Nephron (organoid): ENCODE measurements around the gene ANKRD55.
"Not testable (repeated sequence)": the region's sequence is repeated elsewhere in the genome, so short reads cannot be mapped to it uniquely, and the experiment has no call there.

ENCODE experiments used
- H3K27ac Mint-ChIP-seq, 3 experiments: 2 replicates each; pipeline ENCODE4 v1.8.0; 2020; ENCODE audit warnings: mixed read lengths in 3 of 3, mild to moderate bottlenecking in 2 of 3, moderate library complexity in 1 of 3
- H3K27me3 Mint-ChIP-seq: 2 replicates; pipeline ENCODE4 v1.8.0; 2021; ENCODE audit warnings: low read depth, mild to moderate bottlenecking, moderate library complexity, mixed read lengths
- H3K36me3 Mint-ChIP-seq: 2 replicates; pipeline ENCODE4 v1.8.0; 2020; ENCODE audit warnings: low read depth, mixed read lengths
- H3K4me1 Mint-ChIP-seq: 2 replicates; pipeline ENCODE4 v1.8.0; 2020; ENCODE audit warnings: mixed read lengths
- H3K4me3 Mint-ChIP-seq, 3 experiments: 2 replicates each; pipeline ENCODE4 v1.8.0; 2020; ENCODE audit warnings: mild to moderate bottlenecking in 3 of 3, mixed read lengths in 3 of 3, moderate library complexity in 2 of 3
- H3K9me3 Mint-ChIP-seq: 2 replicates; pipeline ENCODE4 v1.8.0; 2020; ENCODE audit warnings: mixed read lengths
- TF ChIP-seq, protein P1 (sequence below), 3 experiments: fragments of 200-600 bp; sonication (generic); IDR thresholded peaks; one replicate each; pipeline ENCODE4 v1.5.0; 2021; ENCODE audit warnings: antibody characterized with exemption in 3 of 3; ENCODE audit not compliant: unreplicated experiment in 3 of 3

ANKRD55 gene

GRCh38 chr5:56105511-56106291, 127.4 kb downstream of the ANKRD55 start:
- H3K27ac Mint-ChIP-seq, result peak overlapping the region; percentile 79 to 95 (median 81)
- TF ChIP-seq, protein P1, sequence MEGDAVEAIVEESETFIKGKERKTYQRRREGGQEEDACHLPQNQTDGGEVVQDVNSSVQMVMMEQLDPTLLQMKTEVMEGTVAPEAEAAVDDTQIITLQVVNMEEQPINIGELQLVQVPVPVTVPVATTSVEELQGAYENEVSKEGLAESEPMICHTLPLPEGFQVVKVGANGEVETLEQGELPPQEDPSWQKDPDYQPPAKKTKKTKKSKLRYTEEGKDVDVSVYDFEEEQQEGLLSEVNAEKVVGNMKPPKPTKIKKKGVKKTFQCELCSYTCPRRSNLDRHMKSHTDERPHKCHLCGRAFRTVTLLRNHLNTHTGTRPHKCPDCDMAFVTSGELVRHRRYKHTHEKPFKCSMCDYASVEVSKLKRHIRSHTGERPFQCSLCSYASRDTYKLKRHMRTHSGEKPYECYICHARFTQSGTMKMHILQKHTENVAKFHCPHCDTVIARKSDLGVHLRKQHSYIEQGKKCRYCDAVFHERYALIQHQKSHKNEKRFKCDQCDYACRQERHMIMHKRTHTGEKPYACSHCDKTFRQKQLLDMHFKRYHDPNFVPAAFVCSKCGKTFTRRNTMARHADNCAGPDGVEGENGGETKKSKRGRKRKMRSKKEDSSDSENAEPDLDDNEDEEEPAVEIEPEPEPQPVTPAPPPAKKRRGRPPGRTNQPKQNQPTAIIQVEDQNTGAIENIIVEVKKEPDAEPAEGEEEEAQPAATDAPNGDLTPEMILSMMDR (IDR thresholded peaks at IDR 0.05; ENCODE audit: unreplicated experiment in 3 of 3), result no peak

DNA sequence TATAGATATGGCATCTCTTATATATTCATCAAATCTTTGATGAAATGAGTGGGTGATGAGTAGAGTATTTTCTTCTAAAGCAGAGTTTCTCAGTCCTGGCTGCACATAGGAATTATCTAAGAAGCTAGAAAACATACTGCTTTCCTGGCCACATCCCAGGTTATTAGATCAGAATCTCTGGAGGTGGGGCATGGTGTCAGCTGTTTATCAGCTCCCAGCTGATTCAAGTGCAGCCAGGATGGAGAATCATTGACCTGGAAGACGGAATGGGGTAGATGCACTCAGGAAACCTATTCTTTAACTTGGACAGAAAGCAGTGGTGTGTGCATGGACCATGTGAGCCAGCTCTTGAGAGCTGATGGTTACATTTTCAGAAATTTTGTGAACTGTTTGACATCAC, 130.2 kb downstream of the ANKRD55 start:
- H3K27ac Mint-ChIP-seq, result peak overlapping the region in 2 of 3 experiments; percentile 36 to 61
- TF ChIP-seq, protein P1 (IDR thresholded peaks at IDR 0.05; ENCODE audit: unreplicated experiment in 3 of 3), result no peak
- H3K4me1 Mint-ChIP-seq, result peaks cover 48% of the 10 kb centered on the region
- peaks cover 14% of the 10 kb centered on the region for H3K9me3 Mint-ChIP-seq
- no peaks in the 10 kb centered on the region for H3K36me3 Mint-ChIP-seq
- H3K27me3 Mint-ChIP-seq, result no peaks in the 10 kb centered on the region
- no peak overlapping the region for H3K4me3 Mint-ChIP-seq

More at GRCh38 chr5:56105511-56106291, 127.4 kb downstream of the ANKRD55 start:
- Mint-ChIP-seq H3K36me3 (no peaks in the 10 kb centered on the region), H3K4me3 (no peak overlapping the region), H3K4me1 (peaks cover 34% of the 10 kb centered on the region), H3K27me3 (no peaks in the 10 kb centered on the region), H3K9me3 (peaks cover 7% of the 10 kb centered on the region)

- not testable (repeated sequence) for H3K36me3 Mint-ChIP-seq, H3K4me3 Mint-ChIP-seq, H3K27me3 Mint-ChIP-seq
- Mint-ChIP-seq H3K4me1 (peaks cover 48% of the 10 kb centered on the region), H3K9me3 (peaks cover 14% of the 10 kb centered on the region), H3K27ac (peak overlapping the region in 2 of 3 experiments; percentile 30 to 36)
These were observed 130.9 kb downstream of the ANKRD55 start for GRCh38 chr5:56102207-56102606.

DNA sequence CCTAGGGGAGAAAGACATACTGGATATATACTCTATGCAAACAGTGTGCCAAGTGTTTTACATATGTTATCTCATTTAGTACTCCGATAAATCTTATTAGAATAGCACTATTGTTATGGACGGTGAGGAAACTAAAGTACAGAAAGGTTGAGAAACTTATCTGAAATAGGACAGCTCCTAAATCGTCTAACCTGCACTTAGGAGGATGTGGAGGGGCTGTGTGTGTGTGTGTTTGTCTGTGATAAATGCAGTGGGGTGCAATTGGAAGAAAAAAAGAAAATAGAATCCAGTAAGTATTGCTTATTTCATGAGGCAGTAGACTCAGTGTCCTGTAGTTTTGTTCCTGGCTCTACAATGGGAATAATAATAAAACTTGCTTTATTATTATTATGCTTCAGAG, 131.9 kb downstream of the ANKRD55 start:
- H3K9me3 Mint-ChIP-seq, result peaks cover 14% of the 10 kb centered on the region
- TF ChIP-seq, protein P1 (IDR thresholded peaks at IDR 0.05; ENCODE audit: unreplicated experiment in 3 of 3), result no peak

DNA sequence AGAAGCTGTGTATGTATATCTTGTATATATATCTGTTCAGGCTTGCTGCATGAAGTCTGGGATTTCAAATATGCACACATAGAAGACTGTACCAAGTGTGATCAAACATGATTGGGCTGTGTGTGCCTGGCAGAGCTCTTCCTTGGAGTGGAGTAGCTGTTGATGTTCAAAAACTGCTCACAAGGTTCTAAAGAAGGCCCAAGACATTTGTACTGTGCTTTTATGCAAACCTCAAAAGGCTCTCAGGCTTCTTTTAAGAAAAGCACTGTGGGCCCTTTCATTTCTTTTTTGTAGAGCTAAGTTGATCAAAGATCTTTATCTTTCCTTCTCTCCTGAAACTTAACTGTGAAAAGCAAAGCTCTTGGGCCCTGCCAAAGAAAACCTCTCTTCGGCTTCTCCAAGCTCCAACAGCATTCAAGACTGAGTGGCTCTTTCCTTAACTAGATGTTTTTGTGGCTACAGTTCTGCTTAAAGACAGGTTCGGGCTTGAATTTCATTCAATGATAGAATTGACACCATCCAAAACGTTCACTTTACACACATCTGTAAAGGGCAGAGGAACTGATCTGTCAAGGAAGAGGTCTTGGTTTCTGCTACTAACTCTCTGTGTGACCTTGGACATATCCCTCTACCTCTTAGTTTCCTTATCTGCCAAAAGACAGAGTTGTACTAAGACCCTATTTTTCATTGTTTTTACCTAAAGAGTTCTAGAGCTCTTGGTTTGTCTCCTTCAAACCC, 132.5 kb downstream of the ANKRD55 start:
- peaks cover 14% of the 10 kb centered on the region for H3K9me3 Mint-ChIP-seq
- H3K27ac Mint-ChIP-seq, result peak overlapping the region in 2 of 3 experiments; percentile 6 to 43
- no peaks in the 10 kb centered on the region for H3K36me3 Mint-ChIP-seq
- H3K27me3 Mint-ChIP-seq, result no peaks in the 10 kb centered on the region
- TF ChIP-seq, protein P1 (IDR thresholded peaks at IDR 0.05; ENCODE audit: unreplicated experiment in 3 of 3), result no peak
- peaks cover 42% of the 10 kb centered on the region for H3K4me1 Mint-ChIP-seq
- H3K4me3 Mint-ChIP-seq, result no peak overlapping the region

More for the DNA sequence above, 131.9 kb downstream of the ANKRD55 start:
- Mint-ChIP-seq H3K4me1 (peaks cover 47% of the 10 kb centered on the region), H3K27me3 (no peaks in the 10 kb centered on the region), H3K4me3 (no peak overlapping the region), H3K27ac (no peak overlapping the region), H3K36me3 (no peaks in the 10 kb centered on the region)

- peak overlapping the region; percentile 50 to 82 (median 76) for H3K27ac Mint-ChIP-seq
- peaks cover 14% of the 10 kb centered on the region for H3K9me3 Mint-ChIP-seq
- no peaks in the 10 kb centered on the region for H3K36me3 Mint-ChIP-seq
- no peaks in the 10 kb centered on the region for H3K27me3 Mint-ChIP-seq
- TF ChIP-seq, protein P1 (IDR thresholded peaks at IDR 0.05; ENCODE audit: unreplicated experiment in 3 of 3), result no peak
- peaks cover 36% of the 10 kb centered on the region for H3K4me1 Mint-ChIP-seq
- H3K4me3 Mint-ChIP-seq, result peak overlapping the region in 1 of 3 experiments; percentile 3
These were observed 133.8 kb downstream of the ANKRD55 start for GRCh38 chr5:56099346-56099745.
